HepG2 (cell line): ENCODE data around the gene MBD4. TPM values are rescaled to one million over a fixed set of nuclear protein-coding genes. Genes with fewer than 3 reads are reported as not detected.
"Not testable (repeated sequence)": the region's sequence is repeated elsewhere in the genome, so short reads cannot be mapped to it uniquely, and the experiment has no call there.

ENCODE experiments used
- ATAC-seq: fragments of 200-7000 bp; cut with Tn5 transposase; 3 replicates; pipeline ENCODE4 v1.9.1; 2020; ENCODE audit warnings: mild to moderate bottlenecking, moderate library complexity
- BruUV-seq: library from RNA; stranded (reverse); fragments of 400-500 nt; replicated peaks from 2 replicates; lab custom pipeline; 2021; lab: Mats Ljungman, UMichigan
- CTCF ChIA-PET: fragments of 300-600 bp; formaldehyde crosslinking; extraction: SDS; loops from one replicate; lab custom pipeline; 2021; ENCODE audit warnings: low total read pairs, inconsistent platforms, low intra/inter-chr PET ratio; lab: Yijun Ruan, JAX
- POLR2A ChIA-PET: fragments of 350-600 bp; sonication (Branson Sonifier 250); formaldehyde crosslinking; loops from one replicate; lab custom pipeline; 2020; ENCODE audit warnings: antibody characterized with exemption, inconsistent platforms; lab: Yijun Ruan, JAX
- DNase-seq: peaks from one replicate; pipeline ENCODE4 v3.0.0-alpha.2; 2015; ENCODE audit warnings: low spot score
- FAIRE-seq: peaks from 3 replicates; lab custom pipeline; 2011; peaks lifted over from hg19 to GRCh38; lab: Jason Lieb, UNC
- H2AFZ ChIP-seq: one replicate; pipeline ENCODE4 v1.6.1; 2011; ENCODE audit warnings: low read length, inconsistent platforms
- H3K27ac ChIP-seq: fragments of 300-600 bp; 3 replicates; pipeline ENCODE4 v1.8.0; 2011; ENCODE audit warnings: mixed run types, mild to moderate bottlenecking, mixed read lengths, low read length, inconsistent platforms; ENCODE audit not compliant: insufficient read depth; ENCODE audit errors: extremely low read length
- H3K27me3 ChIP-seq, 2 experiments: fragments of 200-600 bp in 1 of 2; 2 replicates in 1 of 2; 3 replicates in 1 of 2; pipeline versions ENCODE4 v1.6.0 to v1.8.0; 2011; ENCODE audit warnings: low read length in 2 of 2, mild to moderate bottlenecking in 2 of 2, moderate library complexity in 2 of 2, inconsistent platforms in 1 of 2; ENCODE audit not compliant: insufficient read depth in 2 of 2, control insufficient read depth in 1 of 2
- H3K36me3 ChIP-seq, 2 experiments: fragments of 200-600 bp in 1 of 2; replicated peaks in 1 of 2; 2 replicates in 1 of 2; 3 replicates in 1 of 2; pipeline versions ENCODE4 v1.5.1 to v1.8.0; 2011; ENCODE audit warnings: low read length in 2 of 2, inconsistent platforms in 1 of 2; ENCODE audit not compliant: insufficient read depth in 2 of 2, control insufficient read depth in 1 of 2
- H3K4me1 ChIP-seq: 2 replicates; pipeline ENCODE4 v1.5.1; 2012; ENCODE audit warnings: low read length, inconsistent platforms; ENCODE audit not compliant: insufficient read depth
- H3K4me2 ChIP-seq: 2 replicates; pipeline ENCODE4 v1.6.0; 2011; ENCODE audit warnings: low read depth, low read length, inconsistent platforms
- H3K4me3 ChIP-seq, 3 experiments: fragments of 200-600 bp in 1 of 3; sonication (generic), shearing (Covaris generic) in 1 of 3; replicated peaks in 1 of 3; 2 replicates each; pipeline ENCODE4 v1.5.1; 2011 to 2016; ENCODE audit warnings: low read length in 3 of 3, inconsistent platforms in 2 of 3, low read depth in 2 of 3, mild to moderate bottlenecking in 2 of 3, control low read depth in 1 of 3, mixed read lengths in 1 of 3; ENCODE audit not compliant: insufficient read depth in 1 of 3
- H3K79me2 ChIP-seq: one replicate; pipeline ENCODE4 v1.6.1; 2011; ENCODE audit warnings: low read length, inconsistent platforms; ENCODE audit not compliant: insufficient read depth
- H3K9ac ChIP-seq: 2 replicates; pipeline ENCODE4 v1.6.0; 2011; ENCODE audit warnings: mild to moderate bottlenecking, low read depth, low read length, inconsistent platforms; ENCODE audit not compliant: insufficient read depth
- H3K9me3 ChIP-seq: 2 replicates; pipeline ENCODE4 v1.5.1; 2012; ENCODE audit warnings: mild to moderate bottlenecking, low read length
- H4K20me1 ChIP-seq: 2 replicates; pipeline ENCODE4 v1.6.0; 2011; ENCODE audit warnings: inconsistent platforms, mild to moderate bottlenecking, low read length, moderate library complexity; ENCODE audit not compliant: insufficient read depth
- GPBP1L1 ChIP-seq: sonication (generic); formaldehyde crosslinking; IDR thresholded peaks from 2 replicates; pipeline ENCODE4 v1.5.0; 2020; ENCODE audit warnings: mild to moderate bottlenecking, missing genetic modification reagents
- HMGXB4 ChIP-seq, 2 experiments: sonication (generic) in 1 of 2; formaldehyde crosslinking in 1 of 2; IDR thresholded peaks; 2 replicates each; pipeline versions ENCODE4 v1.4.0 to v1.6.1; 2018 to 2020; ENCODE audit warnings: missing genetic modification reagents in 2 of 2, borderline replicate concordance in 1 of 2, low read depth in 1 of 2, mild to moderate bottlenecking in 1 of 2, missing biosample characterization in 1 of 2
- MIER3 ChIP-seq: IDR thresholded peaks from 2 replicates; pipeline ENCODE4 v1.6.1; 2016; ENCODE audit warnings: missing compliant biosample characterization, borderline replicate concordance
- PRMT3 ChIP-seq: sonication (generic); formaldehyde crosslinking; IDR thresholded peaks from 2 replicates; pipeline ENCODE4 v1.8.1; 2022; ENCODE audit warnings: low read depth, mild to moderate bottlenecking, moderate library complexity, missing genetic modification reagents, borderline replicate concordance
- RXRB ChIP-seq: IDR thresholded peaks from 2 replicates; pipeline ENCODE4 v1.6.1; 2016; ENCODE audit warnings: borderline replicate concordance, missing genetic modification reagents, missing compliant biosample characterization
- ZFP62 ChIP-seq: sonication (generic); formaldehyde crosslinking; IDR thresholded peaks from 2 replicates; pipeline ENCODE4 v1.4.0; 2020; ENCODE audit warnings: missing genetic modification reagents
- ZNF10 ChIP-seq: sonication (generic); formaldehyde crosslinking; IDR thresholded peaks from 2 replicates; pipeline ENCODE4 v1.4.0; 2020; ENCODE audit warnings: mild to moderate bottlenecking, low read depth, missing genetic modification reagents, borderline replicate concordance
- ZNF709 ChIP-seq: sonication (generic); formaldehyde crosslinking; IDR thresholded peaks from 2 replicates; pipeline ENCODE4 v1.5.0; 2020; ENCODE audit warnings: mild to moderate bottlenecking, missing genetic modification reagents
- WGBS: methylation state at CpG from one replicate; pipeline ENCODE4 v1.1.6; 2017; ENCODE audit warnings: low lambda C conversion rate; 5-methylcytosine and 5-hydroxymethylcytosine counted together
- in situ Hi-C: cut with HindIII; loops from 2 replicates; pipeline ENCODE4 v1.10.0; 2017; ENCODE audit warnings: low pct_unique_long_range_greater_than_20kb; ENCODE audit not compliant: extremely low pct_ligation_motif_present
- intact Hi-C: fragments of 100-400 bp; cut with micrococcal nuclease; formaldehyde crosslinking; loops from one replicate; pipeline ENCODE4 v1.10.0; 2022; ENCODE audit not compliant: unreplicated experiment
- polyA plus RNA-seq, 8 experiments: library from polyadenylated mRNA; depleted of rRNA in 3 of 8; stranded (reverse) in 7 of 8; unstranded in 1 of 8; fragments of >200 nt; fragmentation: Illumina TruSeq in 4 of 8; extraction: Trizol in 4 of 8; gene quantifications; 2 replicates each; pipeline versions ENCODE4 v1.2.1 to v1.2.3, GENCODE V29; 2011 to 2016; ENCODE audit warnings: low read depth in 4 of 8, missing spikeins in 1 of 8, mixed read lengths in 1 of 8; ENCODE audit not compliant: insufficient read depth in 1 of 8
- total RNA-seq, 5 experiments: library from RNA; depleted of rRNA; stranded (reverse); fragments of >200 nt; fragmentation: Illumina TruSeq; extraction: Trizol; gene quantifications; 2 replicates each; pipeline ENCODE4 v1.2.3, GENCODE V29; 2016; ENCODE audit warnings: low read depth in 1 of 5

The MBD4 gene
- total and polyA plus RNA-seq, 2 of the 13 experiments (the other 11 are each of a cell fraction or from before 2014, with no cell fraction given): 14.9 to 25.3 TPM

- no peak for TF ChIP-seq ZNF709
These were observed 42.1 kb upstream of the MBD4 start (continued) for GRCh38 chr3:129481766-129482332.

GRCh38 chr3:129481225-129481765 lies 41.5 kb upstream of the MBD4 start:
- WGBS: 84% methylated on average over 4 of the region's 11 CpGs
- H2AFZ ChIP-seq, DNase-seq, FAIRE-seq, H3K79me2 ChIP-seq, H3K9ac ChIP-seq, POLR2A ChIA-PET, H3K9me3 ChIP-seq, H3K27me3 ChIP-seq, in situ Hi-C loops, H3K4me1 ChIP-seq, H3K4me3 ChIP-seq, CTCF ChIA-PET, BruUV-seq, ATAC-seq, intact Hi-C loops, H3K27ac ChIP-seq, H3K4me2 ChIP-seq, H4K20me1 ChIP-seq: not testable (repeated sequence)
- peaks cover 14 to 41% of the 10 kb centered on the region in 2 experiments for H3K36me3 ChIP-seq

- POLR2A ChIA-PET: no interaction called here
- Histone ChIP-seq H3K4me2 (no peak overlapping the region), H3K4me1 (peaks cover 14% of the 10 kb centered on the region), H3K79me2 (no peaks in the 10 kb centered on the region), H3K4me3 (no peak overlapping the region), H2AFZ (no peak overlapping the region), H3K27ac (no peak overlapping the region), H3K27me3 (no peaks in the 10 kb centered on the region), H3K9ac (no peak overlapping the region), H3K9me3 (no peaks in the 10 kb centered on the region), H4K20me1 (no peaks in the 10 kb centered on the region), H3K36me3 (peaks cover 14 to 34% of the 10 kb centered on the region in 2 experiments)
- DNase-seq: no peak
- no peak for FAIRE-seq
- TF ChIP-seq RXRB (CRISPR knock-in tag): no peak
- no peak for TF ChIP-seq HMGXB4 (CRISPR knock-in tag; IDR thresholded peaks at IDR 0.05; ENCODE audit: borderline replicate concordance in 1 of 2, low read depth in 1 of 2)
- no peak for TF ChIP-seq GPBP1L1
- no peak for TF ChIP-seq PRMT3 (CRISPR knock-in tag)
- TF ChIP-seq ZFP62 (CRISPR knock-in tag): no peak
- no peak for TF ChIP-seq ZNF10 (CRISPR knock-in tag)
- no peak for TF ChIP-seq MIER3
- intact Hi-C loops (no loop called here), in situ Hi-C loops (no loop called here)
- BruUV-seq: no TSS peak
- no peak for ATAC-seq
- WGBS: 99% methylated on average over 6 of the region's 6 CpGs
- CTCF ChIA-PET: no interaction called here
These were observed 36.8 kb upstream of the MBD4 start for GRCh38 chr3:129476586-129476985.
